ENCODE measurements around the gene FBXW11. TPM values are rescaled to one million over a fixed set of nuclear protein-coding genes. Genes with fewer than 3 reads are reported as not detected.

The FBXW11 gene
- total RNA-seq, 1 donor from 2014 or later: 52.5 TPM

- Mint-ChIP-seq H3K9me3 (no peaks in the 10 kb centered on the region), H3K27ac (no peak overlapping the region), H3K27me3 (no peaks in the 10 kb centered on the region), H3K4me3 (no peak overlapping the region), H3K36me3 (peaks cover 5% of the 10 kb centered on the region), H3K4me1 (ENCODE audit: unreplicated experiment) (peaks cover 1% of the 10 kb centered on the region)
- TF ChIP-seq, protein P1, sequence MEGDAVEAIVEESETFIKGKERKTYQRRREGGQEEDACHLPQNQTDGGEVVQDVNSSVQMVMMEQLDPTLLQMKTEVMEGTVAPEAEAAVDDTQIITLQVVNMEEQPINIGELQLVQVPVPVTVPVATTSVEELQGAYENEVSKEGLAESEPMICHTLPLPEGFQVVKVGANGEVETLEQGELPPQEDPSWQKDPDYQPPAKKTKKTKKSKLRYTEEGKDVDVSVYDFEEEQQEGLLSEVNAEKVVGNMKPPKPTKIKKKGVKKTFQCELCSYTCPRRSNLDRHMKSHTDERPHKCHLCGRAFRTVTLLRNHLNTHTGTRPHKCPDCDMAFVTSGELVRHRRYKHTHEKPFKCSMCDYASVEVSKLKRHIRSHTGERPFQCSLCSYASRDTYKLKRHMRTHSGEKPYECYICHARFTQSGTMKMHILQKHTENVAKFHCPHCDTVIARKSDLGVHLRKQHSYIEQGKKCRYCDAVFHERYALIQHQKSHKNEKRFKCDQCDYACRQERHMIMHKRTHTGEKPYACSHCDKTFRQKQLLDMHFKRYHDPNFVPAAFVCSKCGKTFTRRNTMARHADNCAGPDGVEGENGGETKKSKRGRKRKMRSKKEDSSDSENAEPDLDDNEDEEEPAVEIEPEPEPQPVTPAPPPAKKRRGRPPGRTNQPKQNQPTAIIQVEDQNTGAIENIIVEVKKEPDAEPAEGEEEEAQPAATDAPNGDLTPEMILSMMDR (conservative IDR thresholded peaks at IDR 0.05): no peak
- DNase-seq (ENCODE audit: extremely low spot score, unreplicated experiment): no peak
Measured at GRCh38 chr5:172046593-172046992, 40.2 kb upstream of the FBXW11 start.

DNA sequence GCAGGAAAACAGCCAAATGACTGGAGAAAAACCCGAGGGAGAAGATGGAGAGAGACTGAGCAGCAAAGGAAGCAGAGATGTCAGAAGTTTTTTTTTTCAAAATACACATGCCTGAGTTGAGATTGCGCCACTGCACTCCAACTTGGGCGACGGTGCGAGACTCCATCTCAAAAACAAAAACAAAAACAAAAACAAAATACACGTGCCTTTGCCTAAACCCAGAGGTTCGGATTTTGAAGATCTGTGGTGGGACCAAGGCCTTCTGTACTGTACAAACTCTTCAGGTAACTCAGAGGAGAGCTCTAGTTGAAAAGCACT lies 38.8 kb upstream of the FBXW11 start:
- Mint-ChIP-seq H3K27ac (no peak overlapping the region), H3K36me3 (peaks cover 4% of the 10 kb centered on the region), H3K27me3 (no peaks in the 10 kb centered on the region), H3K4me1 (ENCODE audit: unreplicated experiment) (no peaks in the 10 kb centered on the region), H3K4me3 (no peak overlapping the region), H3K9me3 (no peaks in the 10 kb centered on the region)
- TF ChIP-seq, protein P1 (conservative IDR thresholded peaks at IDR 0.05): no peak
- DNase-seq (ENCODE audit: extremely low spot score, unreplicated experiment): no peak

DNA sequence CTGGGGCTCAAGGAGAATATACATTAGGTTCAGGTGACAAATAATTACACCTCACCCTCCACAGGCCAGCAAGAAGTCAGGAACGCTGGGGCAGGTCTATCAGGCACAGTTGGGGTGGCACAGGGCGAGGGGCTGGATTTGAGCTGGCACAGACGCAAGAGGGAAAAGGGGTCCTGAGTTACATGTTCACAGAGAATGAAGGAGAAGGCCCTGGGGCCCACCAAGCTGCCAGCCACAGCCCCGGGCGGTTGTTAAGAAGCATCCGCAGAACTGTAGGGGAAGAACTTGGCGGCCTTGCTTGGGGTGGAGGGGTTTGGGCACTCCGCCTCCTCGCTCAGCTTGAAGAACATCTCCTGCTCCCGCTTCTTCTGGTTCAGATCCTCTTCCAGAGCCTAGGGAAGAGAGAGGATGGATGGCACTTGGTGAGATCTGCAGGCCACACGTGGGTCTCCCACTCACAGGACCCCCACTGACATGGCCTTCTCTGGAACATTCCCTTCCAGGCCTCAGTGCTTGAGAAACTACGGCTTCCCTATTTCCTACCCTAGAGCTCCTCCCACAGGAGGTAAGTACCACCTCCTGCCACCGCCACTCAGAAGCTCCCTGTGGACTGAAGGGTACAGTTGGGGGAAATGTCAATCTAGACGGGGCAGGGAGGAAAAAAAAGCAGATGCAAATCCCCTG lies 38.3 kb upstream of the FBXW11 start:
- Mint-ChIP-seq H3K4me3 (no peak overlapping the region), H3K4me1 (ENCODE audit: unreplicated experiment) (peaks cover 5% of the 10 kb centered on the region), H3K27me3 (no peaks in the 10 kb centered on the region), H3K27ac (peak overlapping the region; percentile 29), H3K9me3 (no peaks in the 10 kb centered on the region), H3K36me3 (peaks cover 4% of the 10 kb centered on the region)
- DNase-seq (ENCODE audit: extremely low spot score, unreplicated experiment): no peak
- TF ChIP-seq, protein P1 (conservative IDR thresholded peaks at IDR 0.05): no peak

DNA sequence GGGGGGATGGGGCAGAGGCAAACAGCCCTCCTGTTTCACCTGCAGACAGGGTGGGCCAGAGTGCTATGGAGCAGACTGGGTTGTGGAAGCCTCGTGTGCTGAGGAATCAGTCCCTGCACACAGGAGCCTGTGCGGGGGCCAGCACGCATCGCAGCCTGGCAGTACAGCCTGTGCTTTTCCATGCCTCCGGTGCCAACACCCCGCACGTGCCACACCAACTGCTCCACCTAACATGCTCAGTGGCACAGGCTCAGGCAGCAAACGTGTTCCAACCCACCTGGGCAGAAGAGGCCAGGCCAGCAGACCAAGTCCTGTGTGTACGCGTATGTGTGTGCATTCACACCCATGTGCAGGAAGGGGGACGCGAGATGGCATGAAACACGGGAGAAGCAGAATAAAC lies 37.4 kb upstream of the FBXW11 start:
- H3K4me1 Mint-ChIP-seq (ENCODE audit: unreplicated experiment): peaks cover 5% of the 10 kb centered on the region
- no peaks in the 10 kb centered on the region for H3K36me3 Mint-ChIP-seq
- H3K4me3 Mint-ChIP-seq: no peak overlapping the region
- H3K27ac Mint-ChIP-seq: no peak overlapping the region
- no peaks in the 10 kb centered on the region for H3K9me3 Mint-ChIP-seq
- TF ChIP-seq, protein P1 (conservative IDR thresholded peaks at IDR 0.05): no peak
- no peaks in the 10 kb centered on the region for H3K27me3 Mint-ChIP-seq
- no peak for DNase-seq (ENCODE audit: extremely low spot score, unreplicated experiment)

- Mint-ChIP-seq H3K4me1 (ENCODE audit: unreplicated experiment) (peaks cover 5% of the 10 kb centered on the region), H3K36me3 (no peaks in the 10 kb centered on the region), H3K9me3 (peaks cover 10% of the 10 kb centered on the region), H3K27me3 (no peaks in the 10 kb centered on the region), H3K4me3 (no peak overlapping the region), H3K27ac (no peak overlapping the region)
- no peak for DNase-seq (ENCODE audit: extremely low spot score, unreplicated experiment)
- TF ChIP-seq, protein P1 (conservative IDR thresholded peaks at IDR 0.05): no peak
Measured at GRCh38 chr5:172042183-172042582, 35.7 kb upstream of the FBXW11 start.

GRCh38 chr5:172038167-172038566 lies 31.7 kb upstream of the FBXW11 start:
- DNase-seq (ENCODE audit: extremely low spot score, unreplicated experiment): no peak
- Mint-ChIP-seq H3K27ac (no peak overlapping the region), H3K4me3 (no peak overlapping the region), H3K36me3 (no peaks in the 10 kb centered on the region), H3K4me1 (ENCODE audit: unreplicated experiment) (peaks cover 5% of the 10 kb centered on the region), H3K9me3 (peaks cover 10% of the 10 kb centered on the region), H3K27me3 (no peaks in the 10 kb centered on the region)
- TF ChIP-seq, protein P1 (conservative IDR thresholded peaks at IDR 0.05): no peak
